Activated CD4-positive, alpha-beta T cell treated with anti-CD3 and anti-CD28 coated beads, Interleukin-2, Interleukin-6, amounts not matched to agents 100 ng/mL and 50 ng/mL, durations not matched to agents 16 hours and 8 hours (primary cell): ENCODE measurements around the gene ARSK.

ENCODE experiments used
- DNase-seq: peaks from one replicate; pipeline ENCODE4 v3.0.0-alpha.2; 2020

The ARSK gene

DNA sequence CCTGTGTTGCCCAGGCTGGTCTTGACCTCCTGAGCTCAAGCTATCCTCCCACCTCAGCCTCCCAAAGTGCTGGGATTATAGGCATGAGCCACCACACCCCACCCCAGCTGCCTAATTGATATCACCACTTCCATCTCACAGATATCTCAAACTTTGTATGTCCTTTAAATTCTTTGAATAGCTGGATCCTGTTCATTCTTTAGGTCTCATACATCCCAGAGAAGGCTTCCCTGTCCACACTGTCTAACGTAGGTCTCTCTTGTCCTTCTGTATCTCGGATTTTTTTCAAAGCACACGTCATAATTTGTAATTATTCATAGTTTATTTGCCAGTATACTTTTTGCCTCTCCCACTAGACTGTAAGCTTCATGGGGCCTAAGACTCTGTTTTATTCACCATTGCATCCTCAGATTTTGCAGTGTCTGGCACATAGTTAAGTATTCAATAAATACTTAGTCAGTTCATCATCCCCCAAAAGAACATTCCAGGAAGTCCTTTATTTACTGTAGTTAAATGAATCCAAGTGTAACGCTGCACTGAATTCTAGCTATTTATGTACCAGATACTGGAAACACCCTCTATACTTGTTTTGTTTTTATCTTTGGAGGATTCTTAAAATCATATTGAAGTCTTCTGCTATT, 10.5 kb downstream of the ARSK start:
- no peak for DNase-seq

DNA sequence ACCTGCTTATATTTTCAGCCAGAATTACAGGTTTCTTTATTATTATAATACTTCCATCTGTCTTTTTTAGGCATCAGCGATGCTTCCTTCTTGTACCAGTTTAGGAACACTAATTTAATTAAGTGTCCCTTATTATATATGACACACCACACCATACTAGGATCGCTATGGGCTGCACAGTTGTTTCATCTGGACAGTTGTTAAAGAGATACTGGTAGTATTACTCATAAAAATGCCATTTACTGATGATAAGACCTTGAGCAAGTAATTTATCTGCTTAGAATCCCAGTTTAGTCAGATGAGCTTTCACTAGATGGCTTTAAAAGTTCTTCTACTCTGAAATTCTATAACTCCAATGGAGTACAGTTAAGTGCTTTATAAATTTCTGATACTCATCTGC, 17.1 kb downstream of the ARSK start:
- no peak for DNase-seq

DNA sequence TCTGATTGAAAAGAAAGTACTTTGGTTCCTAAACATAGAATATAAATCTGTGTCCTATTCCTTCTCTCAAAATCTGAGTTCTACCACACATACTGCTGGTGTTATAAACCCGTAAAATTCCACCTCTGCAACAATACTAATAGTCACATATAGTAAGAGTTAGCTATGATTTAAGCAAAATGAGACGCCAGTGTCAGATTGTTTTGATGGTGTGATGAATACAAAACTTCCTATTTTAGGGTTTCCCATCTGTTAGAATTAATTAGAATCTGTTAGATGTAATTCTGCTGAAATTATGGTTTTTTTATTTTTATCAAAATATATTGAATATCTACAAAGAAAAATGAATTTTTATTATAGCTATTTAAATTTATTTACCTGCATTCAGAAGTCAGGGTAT, 26.7 kb downstream of the ARSK start:
- DNase-seq = no peak

DNA sequence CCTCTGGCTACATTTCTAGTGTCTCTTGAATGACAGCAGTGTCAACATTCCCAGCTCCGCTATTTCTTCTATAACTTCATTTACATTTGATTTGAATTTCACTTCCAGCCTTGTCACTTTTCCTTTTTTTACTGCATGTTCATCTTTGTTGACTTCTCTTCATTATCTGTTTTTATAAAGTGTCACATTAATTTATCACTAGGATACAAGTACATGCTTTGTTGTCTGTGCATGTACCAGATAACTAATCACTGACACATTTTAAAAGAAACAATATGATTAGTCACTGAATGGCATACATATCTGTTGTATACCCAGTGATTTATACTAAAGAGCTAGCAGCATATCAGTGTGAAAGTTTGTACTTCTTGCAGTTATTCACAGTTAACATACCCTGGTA, 29.1 kb downstream of the ARSK start:
- DNase-seq = no peak

DNA sequence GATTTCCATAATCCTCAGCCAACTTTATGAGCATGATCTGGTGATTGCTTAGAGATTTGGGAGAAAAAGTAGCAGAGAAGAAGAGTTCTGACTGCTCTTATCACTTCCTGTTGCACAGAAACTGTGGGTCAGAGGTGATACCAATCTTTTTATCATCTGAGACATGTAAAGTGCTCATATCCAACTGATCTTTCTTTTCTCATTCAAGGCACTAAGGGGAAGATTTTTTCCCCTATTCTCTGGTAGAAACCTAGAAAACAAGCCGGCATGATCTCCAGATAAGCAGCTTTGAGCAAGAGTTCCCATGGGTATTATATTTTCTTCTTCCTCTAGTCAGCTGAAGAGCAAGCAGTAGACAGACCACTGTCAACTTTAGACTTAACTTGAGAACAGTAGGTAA, 36.0 kb downstream of the ARSK start:
- DNase-seq = peak; percentile 30

DNA sequence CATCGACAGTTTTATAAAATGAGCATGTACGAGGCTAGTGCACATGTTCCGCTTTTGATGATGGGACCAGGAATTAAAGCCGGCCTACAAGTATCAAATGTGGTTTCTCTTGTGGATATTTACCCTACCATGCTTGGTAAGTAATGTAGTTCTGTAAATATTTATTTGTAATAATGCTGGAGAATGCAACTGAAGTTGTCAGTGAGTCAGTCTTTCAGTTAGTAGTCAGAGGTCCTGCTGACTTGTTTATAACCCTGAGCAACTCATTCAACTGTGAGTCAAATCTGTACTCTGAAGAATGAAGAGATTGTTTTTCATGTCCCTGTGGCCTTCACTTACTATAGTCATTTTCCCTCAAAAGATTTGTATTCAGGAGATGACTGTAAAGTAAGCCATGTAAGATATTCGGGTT, 36.6 kb downstream of the ARSK start:
- DNase-seq = peak; percentile 87

DNA sequence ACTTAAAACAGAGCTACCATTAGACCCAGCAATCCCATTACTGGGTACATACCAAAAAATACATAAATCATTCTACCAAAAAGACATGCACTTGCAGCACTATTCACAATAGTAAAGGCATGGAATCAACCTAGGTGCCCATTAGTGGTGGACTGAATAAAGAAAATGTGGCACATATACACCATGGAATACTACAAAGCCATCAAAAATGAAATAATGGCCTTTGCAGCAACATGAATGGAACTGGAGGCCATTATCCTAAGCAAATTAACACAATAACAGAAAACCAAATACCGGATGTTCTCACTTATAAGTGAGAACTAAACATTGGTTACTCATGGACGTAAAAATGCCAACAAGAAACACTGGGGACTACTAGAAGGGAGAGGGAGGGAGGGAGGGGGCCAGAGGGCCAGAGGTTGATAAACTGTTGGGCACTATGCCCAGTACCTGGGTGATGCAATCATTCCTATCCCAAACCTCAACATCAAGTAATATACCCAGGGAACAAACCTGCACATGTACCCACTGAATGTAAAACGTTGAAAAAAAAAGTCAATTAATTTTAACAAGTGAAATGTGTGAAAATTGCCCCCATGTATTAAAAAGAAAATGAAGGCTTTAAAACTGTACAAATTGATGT, 40.5 kb downstream of the ARSK start:
- DNase-seq = no peak

DNA sequence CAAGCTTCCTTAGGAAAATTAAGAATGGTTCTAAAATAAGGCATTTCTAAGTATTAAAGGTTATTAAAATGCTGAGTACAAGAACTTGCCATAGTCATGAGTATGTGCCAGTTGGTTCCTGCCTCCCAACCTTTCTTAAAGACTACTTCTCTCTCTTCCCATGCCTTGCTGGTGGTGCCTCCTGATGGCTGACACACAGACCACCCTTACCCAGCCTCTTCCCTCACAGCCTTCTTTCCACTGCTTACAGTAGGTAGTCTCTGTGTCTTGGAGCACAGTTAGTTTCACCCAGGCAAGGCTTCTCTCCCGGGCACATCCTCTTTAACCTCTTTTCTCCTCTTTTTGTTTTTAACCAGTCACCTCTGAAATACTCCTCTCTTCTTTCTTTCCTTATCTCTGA, 44.4 kb downstream of the ARSK start:
- no peak for DNase-seq

DNA sequence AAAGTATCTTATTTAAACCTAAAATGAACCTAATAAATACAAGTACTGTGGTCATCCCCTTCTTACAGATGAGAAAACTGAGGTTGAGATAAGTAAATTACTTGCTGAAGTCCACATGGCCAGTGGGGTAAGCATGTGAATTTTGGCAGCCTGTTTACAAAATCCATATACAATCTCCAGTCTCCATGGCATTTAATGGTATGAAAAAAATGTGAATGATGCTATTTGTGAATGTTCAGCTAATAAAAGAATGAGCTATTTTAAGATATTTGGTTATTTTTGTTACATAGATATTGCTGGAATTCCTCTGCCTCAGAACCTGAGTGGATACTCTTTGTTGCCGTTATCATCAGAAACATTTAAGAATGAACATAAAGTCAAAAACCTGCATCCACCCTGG, 45.7 kb downstream of the ARSK start:
- DNase-seq = no peak

DNA sequence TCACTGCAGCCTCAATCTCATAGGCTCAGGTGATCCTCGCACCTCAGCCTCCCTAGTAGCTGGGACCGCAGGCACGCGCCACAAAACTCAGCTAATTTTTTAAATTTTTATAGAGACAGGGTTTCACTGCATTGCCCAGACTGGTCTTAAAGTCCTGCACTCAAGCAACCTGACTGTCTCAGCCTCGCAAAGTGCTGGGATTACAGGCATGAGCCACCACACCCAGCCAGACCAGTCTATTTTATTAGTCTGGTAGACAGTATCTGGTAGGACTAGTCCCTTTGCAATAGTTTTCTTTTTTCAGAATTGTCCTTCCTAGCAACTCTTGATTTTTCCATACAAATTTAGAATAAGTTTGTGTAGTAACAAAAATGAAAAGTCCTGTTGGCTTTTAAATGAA, 50.9 kb downstream of the ARSK start:
- DNase-seq = no peak

DNA sequence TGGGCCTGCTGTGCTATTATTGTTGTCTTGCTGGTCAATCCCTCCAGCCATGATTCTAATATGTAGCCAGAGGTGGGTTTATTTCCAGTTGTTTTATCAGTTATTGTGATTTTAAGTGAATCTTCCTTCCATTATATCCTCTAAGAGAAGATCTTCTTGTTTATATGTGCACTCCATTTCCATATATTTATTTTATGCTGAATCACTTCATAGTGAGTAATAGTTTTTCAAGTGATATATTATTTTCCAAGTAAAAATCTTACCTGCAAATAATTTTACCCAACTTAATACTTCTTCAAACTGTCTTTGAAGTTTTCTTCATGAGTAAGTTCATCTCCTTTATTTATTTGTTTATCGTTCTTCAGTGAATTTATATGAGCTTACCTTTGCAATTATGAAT, 51.5 kb downstream of the ARSK start:
- no peak for DNase-seq

DNA sequence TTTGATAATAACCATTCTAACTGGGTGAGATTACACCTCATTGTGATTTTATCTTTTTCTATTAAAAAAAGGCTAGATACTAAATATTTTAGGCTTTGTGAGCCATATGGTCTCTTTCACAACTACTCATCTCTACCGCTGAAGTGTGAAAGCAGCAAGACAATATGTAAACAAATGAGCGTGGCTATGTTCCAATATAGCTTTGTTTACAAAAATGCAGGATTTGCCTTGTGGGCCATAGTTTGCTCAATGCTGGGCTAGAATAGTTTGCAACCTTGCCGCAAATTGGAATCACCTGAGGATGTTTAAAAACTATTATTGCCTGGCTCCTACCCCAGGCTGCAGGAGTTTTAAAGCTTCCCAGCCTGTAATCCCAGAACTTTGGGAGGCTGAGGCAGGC, 54.8 kb downstream of the ARSK start:
- DNase-seq = no peak

DNA sequence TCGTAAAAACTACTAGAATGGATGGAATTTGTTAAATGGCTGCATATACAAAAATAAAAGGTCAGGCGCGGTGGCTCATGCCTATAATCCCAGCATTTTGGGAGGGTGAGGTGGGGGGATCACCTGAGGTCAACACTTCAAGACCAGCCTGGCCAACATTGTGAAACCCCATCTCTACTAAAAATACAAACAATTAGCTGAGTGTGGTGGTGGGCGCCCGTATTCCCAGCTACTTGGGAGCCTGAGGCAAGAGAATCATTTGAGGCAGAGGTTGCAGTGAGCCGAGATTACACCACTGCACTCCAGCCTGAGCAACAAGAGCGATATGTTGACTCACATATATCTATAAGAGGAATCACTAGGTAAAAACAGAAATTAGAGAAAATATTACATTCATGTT, 55.6 kb downstream of the ARSK start:
- DNase-seq = no peak

DNA sequence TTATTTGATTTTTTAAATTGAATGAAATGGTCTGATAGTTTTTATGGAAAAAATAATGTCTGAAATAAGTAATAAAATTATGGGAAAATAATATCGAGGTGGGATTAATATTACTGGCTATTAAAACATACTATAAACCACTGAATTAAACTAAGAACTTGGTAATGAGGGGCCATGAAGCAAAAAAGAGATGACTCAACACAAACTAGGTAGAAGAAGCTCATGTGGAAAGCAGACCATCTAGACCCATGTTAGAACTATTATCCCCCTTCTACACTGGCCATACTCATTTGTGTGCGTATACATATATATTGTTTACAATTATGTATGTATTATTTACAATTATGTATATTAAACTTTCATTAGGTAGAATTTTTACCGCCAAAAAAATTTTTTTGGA, 56.5 kb downstream of the ARSK start:
- DNase-seq = no peak

DNA sequence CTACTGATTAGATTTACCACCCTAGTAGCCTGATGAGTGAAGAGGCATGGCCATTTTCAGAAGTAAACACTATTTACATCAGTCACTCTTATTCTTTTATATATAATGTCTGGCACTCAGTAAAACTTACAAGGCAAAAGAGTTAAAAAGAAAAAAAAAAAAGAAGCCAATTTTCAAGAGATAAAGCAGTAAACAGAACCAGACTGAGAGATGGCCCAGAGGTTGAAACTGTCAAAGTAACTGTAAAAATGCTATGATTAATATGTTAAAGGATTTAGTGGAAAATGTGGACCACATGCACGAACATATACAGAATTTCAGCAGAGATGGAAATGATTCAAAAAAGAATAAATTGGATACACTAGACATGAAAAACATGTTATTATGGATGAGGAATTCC, 58.6 kb downstream of the ARSK start:
- DNase-seq = no peak

DNA sequence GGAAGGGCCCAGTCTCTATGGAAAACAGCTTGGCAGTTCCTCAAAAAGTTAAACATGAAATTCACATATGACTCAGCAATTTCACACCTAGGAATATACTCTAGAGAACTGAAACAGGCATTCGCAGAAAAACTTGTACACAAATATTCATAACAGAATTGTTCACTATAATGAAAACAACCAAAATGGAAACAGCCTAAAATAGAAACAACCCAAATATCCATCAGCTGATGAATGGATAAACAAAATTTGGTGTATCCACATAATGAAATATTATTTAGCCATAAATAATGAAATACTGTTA, 60.2 kb downstream of the ARSK start:
- DNase-seq = peak; percentile 37

DNA sequence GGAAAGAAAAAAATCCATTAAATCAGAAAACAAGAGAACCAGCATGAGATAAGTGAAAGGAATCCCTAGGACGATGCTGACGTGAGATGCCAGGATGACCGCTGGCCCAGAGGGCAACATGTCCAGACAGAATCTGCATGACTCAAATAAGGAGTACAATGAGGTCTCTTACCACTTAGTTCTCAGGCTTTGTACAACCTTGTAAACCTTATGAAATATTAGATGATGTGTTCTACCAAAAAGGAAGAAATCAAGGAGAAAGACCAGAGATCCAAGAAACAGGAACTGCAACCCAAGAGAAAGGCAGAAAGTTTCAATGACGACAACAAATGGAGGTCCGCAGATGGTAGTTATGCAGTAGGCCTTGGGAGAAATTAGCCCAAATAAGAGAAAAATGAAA, 62.2 kb downstream of the ARSK start:
- no peak for DNase-seq

DNA sequence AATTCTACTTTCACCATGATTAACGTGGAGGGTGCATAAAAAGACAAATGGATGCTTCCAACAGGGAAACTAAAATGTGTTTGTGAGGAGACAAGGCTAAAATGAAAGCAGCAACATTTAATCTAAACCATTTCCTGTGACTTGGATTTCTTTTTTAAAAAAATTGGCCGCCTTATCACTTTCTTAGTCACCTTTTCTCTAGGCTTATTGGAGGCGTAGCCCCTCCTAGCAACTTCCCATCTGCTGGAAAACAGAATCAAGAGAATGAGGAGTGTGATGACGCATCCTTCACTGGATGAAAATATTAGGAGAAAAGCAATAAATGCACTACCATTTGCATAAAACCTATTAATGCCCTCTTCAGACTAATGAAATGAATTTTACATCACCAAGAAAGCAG, 64.2 kb downstream of the ARSK start:
- DNase-seq = no peak

DNA sequence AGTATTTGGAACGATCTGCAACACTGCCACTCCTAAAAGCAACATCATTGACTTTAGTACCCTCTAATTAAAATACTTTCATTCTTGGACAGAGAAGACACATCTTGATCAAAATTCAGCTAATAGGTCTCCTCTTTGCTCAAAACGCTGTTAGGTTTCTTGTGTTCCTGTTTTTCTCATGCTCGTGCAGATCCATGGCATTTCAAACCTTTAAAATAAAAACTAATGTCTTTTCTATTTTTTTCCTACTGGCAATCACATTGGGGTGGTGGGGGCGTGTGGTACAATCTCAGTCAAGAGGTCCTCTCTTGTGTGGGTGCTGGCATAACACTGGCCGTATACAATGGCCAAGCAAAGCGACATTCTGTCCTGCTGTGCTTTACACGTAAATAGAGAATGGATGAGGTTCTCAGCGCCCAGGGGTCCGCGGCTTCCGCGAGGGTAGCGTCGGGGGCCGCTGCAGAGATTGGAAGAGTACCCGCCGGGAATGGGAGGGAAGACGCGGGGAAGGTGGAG, 64.7 kb downstream of the ARSK start:
- no peak for DNase-seq

DNA sequence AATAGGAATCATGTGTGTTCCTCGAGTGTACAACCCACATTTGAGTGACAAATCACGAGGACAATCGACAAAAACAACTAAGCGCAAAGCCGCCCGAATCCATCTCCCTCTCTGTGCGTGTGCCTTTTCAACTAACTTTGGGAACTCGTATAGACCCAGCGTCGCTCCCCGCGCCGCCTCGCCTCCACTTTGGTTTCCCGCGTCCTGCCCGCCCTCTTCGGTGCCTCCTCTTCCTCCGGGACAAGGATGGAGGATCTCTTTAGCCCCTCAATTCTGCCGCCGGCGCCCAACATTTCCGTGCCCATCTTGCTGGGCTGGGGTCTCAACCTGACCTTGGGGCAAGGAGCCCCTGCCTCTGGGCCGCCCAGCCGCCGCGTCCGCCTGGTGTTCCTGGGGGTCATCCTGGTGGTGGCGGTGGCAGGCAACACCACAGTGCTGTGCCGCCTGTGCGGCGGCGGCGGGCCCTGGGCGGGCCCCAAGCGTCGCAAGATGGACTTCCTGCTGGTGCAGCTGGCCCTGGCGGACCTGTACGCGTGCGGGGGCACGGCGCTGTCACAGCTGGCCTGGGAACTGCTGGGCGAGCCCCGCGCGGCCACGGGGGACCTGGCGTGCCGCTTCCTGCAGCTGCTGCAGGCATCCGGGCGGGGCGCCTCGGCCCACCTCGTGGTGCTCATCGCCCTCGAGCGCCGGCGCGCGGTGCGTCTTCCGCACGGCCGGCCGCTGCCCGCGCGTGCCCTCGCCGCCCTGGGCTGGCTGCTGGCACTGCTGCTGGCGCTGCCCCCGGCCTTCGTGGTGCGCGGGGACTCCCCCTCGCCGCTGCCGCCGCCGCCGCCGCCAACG, 65.3 kb downstream of the ARSK start, which contains the start of gene GPR150:
TSS of gene GPR150 (plus strand) at position 58 of the 840 bp plus-strand sequence. CDS start at position 247, 189 bp downstream.
- DNase-seq = peak; percentile 63

DNA sequence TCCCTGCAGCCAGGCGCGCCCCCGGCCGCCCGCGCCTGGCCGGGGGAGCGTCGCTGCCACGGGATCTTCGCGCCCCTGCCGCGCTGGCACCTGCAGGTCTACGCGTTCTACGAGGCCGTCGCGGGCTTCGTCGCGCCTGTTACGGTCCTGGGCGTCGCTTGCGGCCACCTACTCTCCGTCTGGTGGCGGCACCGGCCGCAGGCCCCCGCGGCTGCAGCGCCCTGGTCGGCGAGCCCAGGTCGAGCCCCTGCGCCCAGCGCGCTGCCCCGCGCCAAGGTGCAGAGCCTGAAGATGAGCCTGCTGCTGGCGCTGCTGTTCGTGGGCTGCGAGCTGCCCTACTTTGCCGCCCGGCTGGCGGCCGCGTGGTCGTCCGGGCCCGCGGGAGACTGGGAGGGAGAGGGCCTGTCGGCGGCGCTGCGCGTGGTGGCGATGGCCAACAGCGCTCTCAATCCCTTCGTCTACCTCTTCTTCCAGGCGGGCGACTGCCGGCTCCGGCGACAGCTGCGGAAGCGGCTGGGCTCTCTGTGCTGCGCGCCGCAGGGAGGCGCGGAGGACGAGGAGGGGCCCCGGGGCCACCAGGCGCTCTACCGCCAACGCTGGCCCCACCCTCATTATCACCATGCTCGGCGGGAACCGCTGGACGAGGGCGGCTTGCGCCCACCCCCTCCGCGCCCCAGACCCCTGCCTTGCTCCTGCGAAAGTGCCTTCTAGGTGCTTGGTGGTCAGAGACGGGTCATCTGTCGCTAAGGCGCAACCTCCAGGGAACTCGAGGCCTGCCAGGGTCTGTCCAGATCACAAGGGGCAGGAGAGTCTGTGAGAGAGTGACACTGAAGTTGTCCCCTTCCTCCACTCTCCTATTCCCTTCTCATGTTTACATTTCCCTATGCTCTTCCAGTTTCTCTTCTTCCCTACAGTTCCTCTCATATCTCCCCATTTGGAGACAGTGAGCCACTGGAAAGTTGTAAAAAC, 66.3 kb downstream of the ARSK start:
- DNase-seq = peak; percentile 55

DNA sequence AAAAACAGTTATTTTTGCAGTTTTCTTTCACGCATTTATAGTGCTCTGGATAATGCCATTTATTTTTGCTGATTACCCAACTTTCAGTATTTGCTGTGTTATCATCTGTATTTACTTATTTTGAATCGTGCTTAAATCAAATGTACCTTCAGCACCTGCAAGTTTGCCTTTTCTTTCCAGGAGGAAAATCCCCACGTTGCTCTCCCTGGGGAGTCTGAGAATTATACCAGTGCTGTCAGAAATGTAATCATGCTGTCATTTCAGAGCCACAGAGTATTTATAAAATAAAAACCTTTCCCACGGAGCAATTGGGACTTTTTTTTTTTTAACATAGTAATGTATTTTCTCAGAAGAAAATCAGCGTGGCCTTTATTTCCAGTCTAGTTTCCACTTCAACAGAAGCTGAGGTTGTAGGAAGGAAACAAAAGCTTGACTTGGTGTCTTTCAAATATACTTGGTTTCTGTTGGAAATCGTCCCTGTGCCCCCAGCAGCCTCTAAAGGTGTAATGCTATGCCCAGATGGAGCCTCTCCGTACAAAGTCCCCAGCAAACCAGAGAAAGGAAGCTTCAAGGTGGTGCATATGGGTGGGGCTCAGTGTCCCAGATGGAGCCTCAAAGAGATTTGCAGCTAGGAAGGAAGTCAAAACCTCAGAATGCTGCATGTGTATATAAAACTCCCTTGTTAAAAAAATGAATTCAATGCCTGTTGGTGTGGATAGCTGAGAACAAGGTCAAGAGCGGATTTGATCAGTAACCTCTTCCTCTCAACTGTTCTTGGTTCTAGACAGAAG, 67.1 kb downstream of the ARSK start:
- DNase-seq = peak; percentile 10
